IMR-90 (cell line): ENCODE results near the gene PDRG1. TPM values are rescaled to one million over a fixed set of nuclear protein-coding genes. Genes with fewer than 3 reads are reported as not detected.

Experiments
- ATAC-seq: fragments of 200-7000 bp; cut with Tn5 transposase; 2 replicates; pipeline ENCODE4 v1.9.1; 2020; ENCODE audit warnings: low read depth, mild to moderate bottlenecking, moderate library complexity
- BruUV-seq: library from RNA; stranded (reverse); fragments of 400-500 nt; replicated peaks from 2 replicates; lab custom pipeline; 2021; lab: Mats Ljungman, UMichigan
- CTCF ChIA-PET: fragments of 300-600 bp; formaldehyde crosslinking; extraction: SDS; loops from one replicate; lab custom pipeline; 2021; ENCODE audit warnings: antibody characterized with exemption; lab: Yijun Ruan, JAX
- POLR2A ChIA-PET: fragments of 300-600 bp; sonication (Branson Sonifier 250); formaldehyde crosslinking; loops from one replicate; lab custom pipeline; 2022; ENCODE audit warnings: antibody characterized with exemption; ENCODE audit not compliant: unreplicated experiment; lab: Charles Lee
- DNase-seq: peaks from one replicate; pipeline ENCODE4 v3.0.0; 2013
- H2AFZ ChIP-seq: replicated peaks from 2 replicates; pipeline ENCODE3; 2013; ENCODE audit warnings: low read length, mild to moderate bottlenecking; ENCODE audit not compliant: poor library complexity
- H2AK5ac ChIP-seq: 2 replicates; pipeline ENCODE4 v1.6.1; 2013; ENCODE audit warnings: low read depth, low read length, inconsistent platforms
- H2AK9ac ChIP-seq: replicated peaks from 2 replicates; pipeline ENCODE3; 2013; ENCODE audit warnings: mild to moderate bottlenecking, low read depth, low read length, moderate library complexity; ENCODE audit not compliant: poor library complexity
- H2BK120ac ChIP-seq: 2 replicates; pipeline ENCODE4 v1.6.1; 2013; ENCODE audit warnings: low read depth, low read length, inconsistent platforms
- H2BK15ac ChIP-seq: 3 replicates; pipeline ENCODE4 v1.6.1; 2013; ENCODE audit warnings: low read depth, low read length, inconsistent platforms
- H2BK20ac ChIP-seq: 2 replicates; pipeline ENCODE4 v1.6.1; 2013; ENCODE audit warnings: low read depth, mild to moderate bottlenecking, inconsistent platforms, low read length, moderate library complexity
- H2BK5ac ChIP-seq: 2 replicates; pipeline ENCODE4 v1.6.1; 2013; ENCODE audit warnings: mild to moderate bottlenecking, low read depth, low read length, inconsistent platforms; ENCODE audit not compliant: poor library complexity, severe bottlenecking
- H3K14ac ChIP-seq: replicated peaks from 2 replicates; pipeline ENCODE4 v1.6.1; 2013; ENCODE audit warnings: low read depth, low read length, inconsistent platforms
- H3K18ac ChIP-seq: 2 replicates; pipeline ENCODE4 v1.6.1; 2013; ENCODE audit warnings: low read depth, low read length, control low read depth
- H3K23ac ChIP-seq: 2 replicates; pipeline ENCODE4 v1.6.1; 2013; ENCODE audit warnings: low read depth, low read length, inconsistent platforms
- H3K27ac ChIP-seq: 2 replicates; pipeline ENCODE4 v1.5.1; 2013; ENCODE audit warnings: mild to moderate bottlenecking, control low read depth, low read length; ENCODE audit not compliant: insufficient read depth
- H3K27me3 ChIP-seq: 2 replicates; pipeline ENCODE4 v1.6.1; 2013; ENCODE audit warnings: low read length; ENCODE audit not compliant: control insufficient read depth, insufficient read depth
- H3K36me3 ChIP-seq: 2 replicates; pipeline ENCODE4 v1.6.1; 2013; ENCODE audit warnings: low read length, mixed read lengths; ENCODE audit not compliant: control insufficient read depth, insufficient read depth
- H3K4ac ChIP-seq: 2 replicates; pipeline ENCODE4 v1.6.1; 2013; ENCODE audit warnings: low read depth, low read length, inconsistent platforms
- H3K4me1 ChIP-seq: 2 replicates; pipeline ENCODE4 v1.6.1; 2013; ENCODE audit warnings: low read length, mixed read lengths; ENCODE audit not compliant: control insufficient read depth, insufficient read depth
- H3K4me2 ChIP-seq: 2 replicates; pipeline ENCODE4 v1.6.1; 2013; ENCODE audit warnings: low read depth, mild to moderate bottlenecking, control low read depth, low read length, moderate library complexity
- H3K4me3 ChIP-seq: 2 replicates; pipeline ENCODE4 v1.5.1; 2013; ENCODE audit warnings: low read depth, mild to moderate bottlenecking, control low read depth, low read length, moderate library complexity; ENCODE audit not compliant: insufficient read depth
- H3K56ac ChIP-seq: 2 replicates; pipeline ENCODE4 v1.6.1; 2013; ENCODE audit warnings: low read length, inconsistent platforms; ENCODE audit not compliant: insufficient read depth; ENCODE audit errors: extremely low read depth
- H3K79me1 ChIP-seq, 2 experiments: 2 replicates each; pipeline ENCODE4 v1.6.1; 2013; ENCODE audit warnings: low read length in 2 of 2, inconsistent platforms in 1 of 2, low read depth in 1 of 2
- H3K9ac ChIP-seq: 2 replicates; pipeline ENCODE4 v1.6.1; 2013; ENCODE audit warnings: low read depth, low read length, control low read depth
- H3K9me1 ChIP-seq: 2 replicates; pipeline ENCODE4 v1.6.1; 2013; ENCODE audit warnings: low read length, inconsistent platforms; ENCODE audit not compliant: insufficient read depth
- H3K9me3 ChIP-seq: 2 replicates; pipeline ENCODE4 v1.6.1; 2013; ENCODE audit warnings: low read length; ENCODE audit not compliant: control insufficient read depth, insufficient read depth
- H4K20me1 ChIP-seq: 2 replicates; pipeline ENCODE4 v1.6.1; 2013; ENCODE audit warnings: low read length, inconsistent platforms; ENCODE audit not compliant: insufficient read depth
- H4K5ac ChIP-seq: 2 replicates; pipeline ENCODE4 v1.6.1; 2013; ENCODE audit warnings: mild to moderate bottlenecking, low read depth, low read length, control low read depth
- H4K8ac ChIP-seq, 2 experiments: 2 replicates each; pipeline ENCODE4 v1.6.1; 2013; ENCODE audit warnings: low read depth in 2 of 2, low read length in 2 of 2, control low read depth in 1 of 2, inconsistent platforms in 1 of 2
- H4K91ac ChIP-seq: 2 replicates; pipeline ENCODE4 v1.6.1; 2013; ENCODE audit warnings: low read depth, low read length, inconsistent platforms; ENCODE audit not compliant: insufficient read depth
- BHLHE40 ChIP-seq: fragments of 150-350 bp; IDR thresholded peaks from 2 replicates; pipeline ENCODE4 v1.6.1; 2016; ENCODE audit warnings: mild to moderate bottlenecking, low read depth, low read length
- CEBPB ChIP-seq: IDR thresholded peaks from 2 replicates; pipeline ENCODE4 v1.6.1; 2012; ENCODE audit warnings: low read depth, low read length, improper control_type of control experiment
- CHD1 ChIP-seq: IDR thresholded peaks from 2 replicates; pipeline ENCODE4 v1.6.1; 2012; ENCODE audit warnings: low read depth, low read length, improper control_type of control experiment
- FOS ChIP-seq: fragments of 150-350 bp; IDR thresholded peaks from 2 replicates; pipeline ENCODE4 v1.6.1; 2016; ENCODE audit warnings: low read depth, low read length
- MAFK ChIP-seq: IDR thresholded peaks from 2 replicates; pipeline ENCODE4 v1.6.1; 2012; ENCODE audit warnings: low read depth, low read length, improper control_type of control experiment
- MXI1 ChIP-seq: IDR thresholded peaks from 2 replicates; pipeline ENCODE4 v1.6.1; 2012; ENCODE audit warnings: low read depth, mild to moderate bottlenecking, low read length, moderate library complexity, borderline replicate concordance
- NFE2L2 ChIP-seq: fragments of 150-350 bp; IDR thresholded peaks from 2 replicates; pipeline ENCODE4 v1.6.1; 2016; ENCODE audit warnings: low read depth, mild to moderate bottlenecking, low read length
- POLR2A ChIP-seq: IDR thresholded peaks from 2 replicates; pipeline ENCODE4 v1.6.1; 2012; ENCODE audit warnings: mild to moderate bottlenecking, low read depth, low read length
- RAD21 ChIP-seq: IDR thresholded peaks from 2 replicates; pipeline ENCODE4 v1.6.1; 2012; ENCODE audit warnings: low read length, improper control_type of control experiment
- RCOR1 ChIP-seq: IDR thresholded peaks from 2 replicates; pipeline ENCODE4 v1.6.1; 2012; ENCODE audit warnings: mild to moderate bottlenecking, low read length, improper control_type of control experiment; ENCODE audit not compliant: insufficient replicate concordance
- RFX5 ChIP-seq: IDR thresholded peaks from 2 replicates; pipeline ENCODE4 v1.8.0; 2012; ENCODE audit warnings: low read depth, mild to moderate bottlenecking, low read length, moderate library complexity
- SMC3 ChIP-seq: fragments of 150-350 bp; IDR thresholded peaks from 2 replicates; pipeline ENCODE4 v1.6.1; 2016; ENCODE audit warnings: low read depth, mild to moderate bottlenecking, antibody characterized with exemption, low read length, moderate library complexity
- WGBS, 2 experiments: methylation state at CpG; one replicate each; pipeline versions ENCODE4 v1.1.5 to v1.1.7; 2013; ENCODE audit warnings: missing lambda C conversion rate in 2 of 2; ENCODE audit not compliant: insufficient read length in 1 of 2; ENCODE audit errors: extremely low coverage in 2 of 2; 5-methylcytosine and 5-hydroxymethylcytosine counted together
- dilution Hi-C: fragments of 300-500 bp; cut with HindIII; formaldehyde crosslinking; loops from one replicate; pipeline ENCODE4 v1.14.3; 2018; ENCODE audit warnings: low sequenced_read_pairs; ENCODE audit not compliant: unreplicated experiment
- in situ Hi-C: fragments of 300-500 bp; cut with MboI; formaldehyde crosslinking; loops from 3 replicates; pipeline ENCODE4 v1.14.3; 2019; ENCODE audit warnings: low sequenced_read_pairs, inconsistent platforms, mixed read lengths
- intact Hi-C: fragments of 100-400 bp; cut with micrococcal nuclease; formaldehyde crosslinking; loops from 2 replicates; pipeline ENCODE4 v1.10.0; 2022
- polyA plus RNA-seq, 3 experiments: library from polyadenylated mRNA; depleted of rRNA; stranded (reverse); fragments of >200 nt; gene quantifications; 2 replicates each; pipeline ENCODE4 v1.2.3, GENCODE V29; 2012; ENCODE audit warnings: low replicate concordance in 1 of 3
- total RNA-seq: library from RNA; depleted of rRNA; stranded (reverse); fragments of >200 nt; gene quantifications from 2 replicates; pipeline ENCODE4 v1.2.3, GENCODE V29; 2012
- TF ChIP-seq, protein P1 (sequence below): fragments of 150-350 bp; IDR thresholded peaks from 2 replicates; pipeline ENCODE4 v1.6.1; 2017; ENCODE audit warnings: mild to moderate bottlenecking, antibody characterized with exemption, low read length, low read depth
- TF ChIP-seq, protein P2 (sequence below): fragments of 150-350 bp; IDR thresholded peaks from 2 replicates; pipeline ENCODE4 v1.6.1; 2016; ENCODE audit warnings: low read depth, mild to moderate bottlenecking, low read length, moderate library complexity, borderline replicate concordance
- TF ChIP-seq, protein P3 (sequence below): conservative IDR thresholded peaks from 2 replicates; pipeline ENCODE4 v1.5.1; 2012; ENCODE audit warnings: mild to moderate bottlenecking, low read depth, low read length, improper control_type of control experiment

Gene PDRG1
- total and polyA plus RNA-seq, 2 of the 4 experiments (the other 2 are of a cell fraction): 5.0 to 15.7 TPM

DNA sequence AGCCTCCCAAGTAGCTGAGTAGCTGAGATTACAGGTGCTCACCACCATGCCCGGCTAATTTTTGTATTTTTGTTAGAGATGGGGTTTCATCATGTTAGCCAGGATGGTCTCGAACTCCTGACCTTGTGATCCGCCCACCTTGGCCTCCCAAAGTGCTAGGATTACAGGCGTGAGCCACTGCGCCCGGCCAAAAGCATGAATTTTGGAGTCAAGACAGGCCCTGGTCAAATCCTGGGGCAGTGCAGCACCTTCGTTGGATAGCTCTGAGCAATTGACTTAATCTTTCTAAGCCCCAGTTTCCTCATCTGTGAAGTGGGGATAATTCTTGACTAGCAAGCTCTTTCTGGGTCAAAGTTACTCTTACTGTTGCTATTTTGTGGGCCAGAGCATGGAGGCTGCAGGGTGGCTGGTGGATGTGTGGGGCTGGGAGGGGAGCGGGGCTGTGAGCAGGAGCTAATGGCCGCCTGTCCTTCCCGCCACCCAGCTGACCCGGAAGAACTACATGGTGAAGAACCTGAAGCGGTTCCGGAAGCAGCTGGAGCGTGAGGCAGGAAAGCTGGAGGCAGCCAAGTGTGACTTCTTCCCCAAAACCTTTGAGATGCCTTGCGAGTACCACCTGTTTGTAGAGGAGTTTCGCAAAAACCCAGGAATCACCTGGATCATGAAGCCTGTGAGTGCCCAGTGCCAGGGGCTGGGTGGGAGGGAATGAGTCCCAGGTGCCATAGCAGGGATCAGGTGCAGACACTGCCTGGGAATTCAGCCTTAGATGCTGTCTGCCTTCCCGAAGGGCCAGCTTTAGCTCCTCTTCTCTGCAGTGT is 42.4 kb downstream of the PDRG1 start:
- ChIA-PET CTCF (no interaction called here), POLR2A (no interaction called here)
- no peak overlapping the region for H2AK5ac ChIP-seq
- H3K18ac ChIP-seq: no peak overlapping the region
- no peak overlapping the region for H4K5ac ChIP-seq
- H3K14ac ChIP-seq: no peak overlapping the region
- no peak overlapping the region for H2AK9ac ChIP-seq
- no peak overlapping the region for H3K27ac ChIP-seq
- H3K27me3 ChIP-seq: peaks cover 33% of the 10 kb centered on the region
- H3K4me2 ChIP-seq: no peak overlapping the region
- dilution Hi-C loops (no loop called here), intact Hi-C loops (no loop called here), in situ Hi-C loops (no loop called here)
- no peak overlapping the region for H2BK20ac ChIP-seq
- H3K4me3 ChIP-seq: no peak overlapping the region
- BruUV-seq: no TSS peak
- 73% methylated on average over 3 of the region's 17 CpGs; no CpG with 5 or more reads in 1 of the 2 experiments for WGBS, 2 experiments
- ATAC-seq (no peak), DNase-seq (no peak)
- no peak overlapping the region for H4K8ac ChIP-seq
- no peaks in the 10 kb centered on the region for H3K4me1 ChIP-seq
- no peaks in the 10 kb centered on the region for H3K79me1 ChIP-seq
- H3K23ac ChIP-seq: no peak overlapping the region
- H2BK120ac ChIP-seq: no peak overlapping the region
- H3K56ac ChIP-seq: no peak overlapping the region
- no peaks in the 10 kb centered on the region for H3K9me3 ChIP-seq
- no peak overlapping the region for H2BK15ac ChIP-seq
- H3K4ac ChIP-seq: no peak overlapping the region
- no peaks in the 10 kb centered on the region for H3K36me3 ChIP-seq
- no peak overlapping the region for H2AFZ ChIP-seq
- H4K20me1 ChIP-seq: no peaks in the 10 kb centered on the region
- no peak overlapping the region for H2BK5ac ChIP-seq
- H4K91ac ChIP-seq: no peak overlapping the region
- no peak overlapping the region for H3K9ac ChIP-seq
- no peaks in the 10 kb centered on the region; the same call in 1 of the 2 replicates for H3K9me1 ChIP-seq
- no peak for TF ChIP-seq FOS
- no peak for TF ChIP-seq RCOR1
- TF ChIP-seq SMC3: no peak
- TF ChIP-seq, protein P1, sequence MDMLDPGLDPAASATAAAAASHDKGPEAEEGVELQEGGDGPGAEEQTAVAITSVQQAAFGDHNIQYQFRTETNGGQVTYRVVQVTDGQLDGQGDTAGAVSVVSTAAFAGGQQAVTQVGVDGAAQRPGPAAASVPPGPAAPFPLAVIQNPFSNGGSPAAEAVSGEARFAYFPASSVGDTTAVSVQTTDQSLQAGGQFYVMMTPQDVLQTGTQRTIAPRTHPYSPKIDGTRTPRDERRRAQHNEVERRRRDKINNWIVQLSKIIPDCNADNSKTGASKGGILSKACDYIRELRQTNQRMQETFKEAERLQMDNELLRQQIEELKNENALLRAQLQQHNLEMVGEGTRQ: no peak
- no peak for TF ChIP-seq CHD1
- TF ChIP-seq, protein P2, sequence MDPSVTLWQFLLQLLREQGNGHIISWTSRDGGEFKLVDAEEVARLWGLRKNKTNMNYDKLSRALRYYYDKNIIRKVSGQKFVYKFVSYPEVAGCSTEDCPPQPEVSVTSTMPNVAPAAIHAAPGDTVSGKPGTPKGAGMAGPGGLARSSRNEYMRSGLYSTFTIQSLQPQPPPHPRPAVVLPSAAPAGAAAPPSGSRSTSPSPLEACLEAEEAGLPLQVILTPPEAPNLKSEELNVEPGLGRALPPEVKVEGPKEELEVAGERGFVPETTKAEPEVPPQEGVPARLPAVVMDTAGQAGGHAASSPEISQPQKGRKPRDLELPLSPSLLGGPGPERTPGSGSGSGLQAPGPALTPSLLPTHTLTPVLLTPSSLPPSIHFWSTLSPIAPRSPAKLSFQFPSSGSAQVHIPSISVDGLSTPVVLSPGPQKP: no peak
- TF ChIP-seq CEBPB: no peak
- no peak for TF ChIP-seq MXI1
- no peak for TF ChIP-seq POLR2A
- no peak for TF ChIP-seq BHLHE40
- no peak for TF ChIP-seq NFE2L2
- TF ChIP-seq, protein P3, sequence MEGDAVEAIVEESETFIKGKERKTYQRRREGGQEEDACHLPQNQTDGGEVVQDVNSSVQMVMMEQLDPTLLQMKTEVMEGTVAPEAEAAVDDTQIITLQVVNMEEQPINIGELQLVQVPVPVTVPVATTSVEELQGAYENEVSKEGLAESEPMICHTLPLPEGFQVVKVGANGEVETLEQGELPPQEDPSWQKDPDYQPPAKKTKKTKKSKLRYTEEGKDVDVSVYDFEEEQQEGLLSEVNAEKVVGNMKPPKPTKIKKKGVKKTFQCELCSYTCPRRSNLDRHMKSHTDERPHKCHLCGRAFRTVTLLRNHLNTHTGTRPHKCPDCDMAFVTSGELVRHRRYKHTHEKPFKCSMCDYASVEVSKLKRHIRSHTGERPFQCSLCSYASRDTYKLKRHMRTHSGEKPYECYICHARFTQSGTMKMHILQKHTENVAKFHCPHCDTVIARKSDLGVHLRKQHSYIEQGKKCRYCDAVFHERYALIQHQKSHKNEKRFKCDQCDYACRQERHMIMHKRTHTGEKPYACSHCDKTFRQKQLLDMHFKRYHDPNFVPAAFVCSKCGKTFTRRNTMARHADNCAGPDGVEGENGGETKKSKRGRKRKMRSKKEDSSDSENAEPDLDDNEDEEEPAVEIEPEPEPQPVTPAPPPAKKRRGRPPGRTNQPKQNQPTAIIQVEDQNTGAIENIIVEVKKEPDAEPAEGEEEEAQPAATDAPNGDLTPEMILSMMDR: no peak
- no peak for TF ChIP-seq RFX5
- TF ChIP-seq RAD21: no peak
- no peak for TF ChIP-seq MAFK
